ENCODE results near the gene ZNF862. TPM values are rescaled to one million over a fixed set of nuclear protein-coding genes. Genes with fewer than 3 reads are reported as not detected.

The ZNF862 gene
- total and polyA plus RNA-seq, 9 donors, result 11.4 to 29.8 (median 22.7) TPM

DNA sequence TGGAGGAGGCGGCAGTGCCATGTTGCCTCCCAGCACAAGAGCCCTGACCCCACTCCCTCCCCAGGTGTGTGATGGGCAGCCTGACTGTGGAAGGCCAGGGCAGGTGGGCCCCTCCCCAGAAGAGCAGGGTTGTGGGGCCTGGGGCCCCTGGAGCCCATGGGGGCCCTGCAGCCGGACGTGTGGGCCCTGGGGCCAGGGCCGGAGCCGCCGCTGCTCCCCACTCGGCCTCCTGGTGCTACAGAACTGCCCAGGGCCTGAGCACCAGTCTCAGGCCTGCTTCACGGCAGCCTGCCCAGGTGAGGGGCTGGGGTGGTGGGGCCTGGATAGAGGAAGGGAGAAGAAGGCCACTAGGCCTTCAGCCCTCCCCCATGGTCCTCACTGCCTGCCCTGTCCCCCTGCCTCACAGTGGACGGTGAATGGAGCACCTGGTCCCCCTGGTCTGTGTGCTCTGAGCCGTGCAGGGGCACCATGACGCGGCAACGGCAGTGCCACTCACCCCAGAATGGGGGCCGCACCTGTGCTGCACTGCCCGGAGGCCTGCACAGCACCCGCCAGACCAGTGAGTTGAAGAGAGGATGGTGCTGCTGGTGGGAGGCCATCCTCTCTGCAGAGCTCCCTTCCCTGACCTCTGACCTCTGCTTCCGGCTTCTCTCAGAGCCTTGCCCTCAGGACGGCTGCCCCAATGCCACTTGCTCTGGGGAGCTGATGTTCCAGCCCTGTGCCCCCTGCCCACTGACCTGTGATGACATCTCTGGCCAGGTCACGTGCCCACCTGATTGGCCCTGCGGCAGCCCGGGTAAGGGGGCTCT is 46.6 kb upstream of the ZNF862 start:
- WGBS, 3 donors, result 91 to 93% (median 92%) methylated on average over 19 to 21 of the region's 21 CpGs
- no peaks in the 10 kb centered on the region for H3K27me3 ChIP-seq

DNA sequence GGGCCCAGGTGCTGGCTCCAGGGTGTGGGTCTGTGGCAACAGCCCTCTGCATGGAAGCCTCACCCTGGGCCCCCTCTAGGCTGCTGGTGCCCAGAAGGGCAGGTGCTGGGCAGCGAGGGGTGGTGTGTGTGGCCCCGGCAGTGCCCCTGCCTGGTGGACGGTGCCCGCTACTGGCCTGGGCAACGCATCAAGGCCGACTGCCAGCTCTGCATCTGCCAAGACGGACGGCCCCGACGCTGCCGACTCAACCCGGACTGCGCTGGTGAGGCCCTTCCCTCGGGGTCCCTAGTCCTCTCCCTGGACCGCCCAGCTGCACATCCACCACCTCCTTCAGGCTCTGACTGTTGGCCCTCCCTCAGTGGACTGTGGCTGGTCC is 46.0 kb upstream of the ZNF862 start:
- 85 to 89% (median 86%) methylated on average over 13 to 15 of the region's 15 CpGs for WGBS, 3 donors
- DNase-seq, result no peak
- Histone ChIP-seq H3K27me3 (no peaks in the 10 kb centered on the region), H3K4me3 (no peak overlapping the region), H3K4me1 (ENCODE audit: insufficient read depth) (no peaks in the 10 kb centered on the region), H3K36me3 (no peaks in the 10 kb centered on the region), H3K9me3 (no peaks in the 10 kb centered on the region), H3K27ac (no peak overlapping the region)
- TF ChIP-seq EP300 (IDR thresholded peaks at IDR 0.05), result no peak
- TF ChIP-seq, protein P1, sequence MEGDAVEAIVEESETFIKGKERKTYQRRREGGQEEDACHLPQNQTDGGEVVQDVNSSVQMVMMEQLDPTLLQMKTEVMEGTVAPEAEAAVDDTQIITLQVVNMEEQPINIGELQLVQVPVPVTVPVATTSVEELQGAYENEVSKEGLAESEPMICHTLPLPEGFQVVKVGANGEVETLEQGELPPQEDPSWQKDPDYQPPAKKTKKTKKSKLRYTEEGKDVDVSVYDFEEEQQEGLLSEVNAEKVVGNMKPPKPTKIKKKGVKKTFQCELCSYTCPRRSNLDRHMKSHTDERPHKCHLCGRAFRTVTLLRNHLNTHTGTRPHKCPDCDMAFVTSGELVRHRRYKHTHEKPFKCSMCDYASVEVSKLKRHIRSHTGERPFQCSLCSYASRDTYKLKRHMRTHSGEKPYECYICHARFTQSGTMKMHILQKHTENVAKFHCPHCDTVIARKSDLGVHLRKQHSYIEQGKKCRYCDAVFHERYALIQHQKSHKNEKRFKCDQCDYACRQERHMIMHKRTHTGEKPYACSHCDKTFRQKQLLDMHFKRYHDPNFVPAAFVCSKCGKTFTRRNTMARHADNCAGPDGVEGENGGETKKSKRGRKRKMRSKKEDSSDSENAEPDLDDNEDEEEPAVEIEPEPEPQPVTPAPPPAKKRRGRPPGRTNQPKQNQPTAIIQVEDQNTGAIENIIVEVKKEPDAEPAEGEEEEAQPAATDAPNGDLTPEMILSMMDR (IDR thresholded peaks at IDR 0.05), result no peak
- no peak for TF ChIP-seq POLR2A (IDR thresholded peaks at IDR 0.05)
- intact Hi-C loops (cut with DNase I), result no loop called here

More for the DNA sequence above, 46.6 kb upstream of the ZNF862 start:
- no peaks in the 10 kb centered on the region for H3K9me3 ChIP-seq
- H3K36me3 ChIP-seq, result no peaks in the 10 kb centered on the region
- no peak overlapping the region for H3K27ac ChIP-seq
- intact Hi-C loops (cut with DNase I), result no loop called here
- H3K4me3 ChIP-seq, result no peak overlapping the region
- DNase-seq, result no peak
- TF ChIP-seq, protein P1 (IDR thresholded peaks at IDR 0.05), result no peak
- TF ChIP-seq POLR2A (IDR thresholded peaks at IDR 0.05) (no peak), EP300 (IDR thresholded peaks at IDR 0.05) (no peak)
- H3K4me1 ChIP-seq (ENCODE audit: insufficient read depth), result no peaks in the 10 kb centered on the region

DNA sequence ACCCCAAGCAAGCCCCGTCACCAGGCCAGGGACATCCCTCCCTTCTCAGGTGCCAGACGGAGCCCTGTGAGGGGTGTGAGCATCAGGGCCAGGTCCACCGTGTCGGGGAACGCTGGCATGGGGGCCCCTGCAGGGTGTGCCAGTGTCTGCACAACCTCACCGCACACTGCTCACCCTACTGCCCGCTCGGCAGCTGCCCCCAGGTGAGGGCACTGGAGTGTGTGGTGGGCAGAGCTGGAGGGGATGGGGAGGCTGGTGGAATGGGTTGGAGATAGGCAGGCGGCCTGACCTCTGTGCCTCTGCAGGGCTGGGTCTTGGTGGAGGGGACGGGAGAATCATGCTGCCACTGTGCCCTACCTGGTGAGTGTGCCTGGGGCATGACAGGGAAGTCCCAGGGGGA is 44.9 kb upstream of the ZNF862 start:
- intact Hi-C loops (cut with DNase I), result no loop called here
- Histone ChIP-seq H3K4me1 (ENCODE audit: insufficient read depth) (no peaks in the 10 kb centered on the region), H3K27me3 (no peaks in the 10 kb centered on the region), H3K36me3 (no peaks in the 10 kb centered on the region), H3K27ac (no peak overlapping the region), H3K4me3 (no peak overlapping the region), H3K9me3 (no peaks in the 10 kb centered on the region)
- TF ChIP-seq POLR2A (IDR thresholded peaks at IDR 0.05) (no peak), EP300 (IDR thresholded peaks at IDR 0.05) (no peak)
- TF ChIP-seq, protein P1 (IDR thresholded peaks at IDR 0.05), result no peak
- no peak for DNase-seq
- 83 to 94% (median 87%) methylated on average over 7 to 10 of the region's 10 CpGs for WGBS, 3 donors

GRCh38 chr7:149794661-149795060 is 43.5 kb upstream of the ZNF862 start:
- Histone ChIP-seq H3K4me1 (ENCODE audit: insufficient read depth) (no peaks in the 10 kb centered on the region), H3K4me3 (no peak overlapping the region), H3K9me3 (no peaks in the 10 kb centered on the region), H3K36me3 (no peaks in the 10 kb centered on the region), H3K27ac (no peak overlapping the region), H3K27me3 (no peaks in the 10 kb centered on the region)
- 35 to 43% (median 42%) methylated on average over 6 of the region's 6 CpGs for WGBS, 3 donors
- intact Hi-C loops (cut with DNase I), result no loop called here
- no peak for TF ChIP-seq EP300 (IDR thresholded peaks at IDR 0.05)
- no peak for TF ChIP-seq POLR2A (IDR thresholded peaks at IDR 0.05)
- TF ChIP-seq, protein P1 (IDR thresholded peaks at IDR 0.05), result no peak
- no peak for DNase-seq
